ENCODE results near the gene MTHFD2. TPM values are rescaled to one million over a fixed set of nuclear protein-coding genes. Genes with fewer than 3 reads are reported as not detected.
"Not testable (repeated sequence)": the region's sequence is repeated elsewhere in the genome, so short reads cannot be mapped to it uniquely, and the experiment has no call there.

Gene MTHFD2
- polyA plus RNA-seq, 3 donors: 24.1 to 39.4 (median 38.5) TPM

GRCh38 chr2:74212702-74213410 is 14.4 kb downstream of the MTHFD2 start:
- intact Hi-C loops (cut with micrococcal nuclease): loop anchor here in 1 of 2 donors (10.0 kb wide), 1 partner anchor 68 kb away; the partner anchor contains the start of gene BOLA3
- Histone ChIP-seq H3K4me3 (replicated peaks in 1 of 3; ENCODE audit: low read depth in 2 of 3, low read length in 3 of 3) (no peak overlapping the region), H3K27ac (ENCODE audit: low read depth in 1 of 2, low read length in 2 of 2) (no peak overlapping the region), H3K27me3 (ENCODE audit: control insufficient read depth in 2 of 2, insufficient read depth in 2 of 2, low read length in 2 of 2) (no peaks in the 10 kb centered on the region), H2AFZ (ENCODE audit: insufficient read depth, low read depth, low read length, poor library complexity, severe bottlenecking) (no peak overlapping the region), H3K79me2 (ENCODE audit: insufficient read depth, low read length) (peaks cover 6% of the 10 kb centered on the region), H3K4me2 (replicated peaks; ENCODE audit: extremely low read depth, low read length, poor library complexity, severe bottlenecking) (no peak overlapping the region), H4K20me1 (ENCODE audit: insufficient read depth, low read length) (peaks cover 5% of the 10 kb centered on the region), H3K36me3 (replicated peaks in 1 of 2; ENCODE audit: control insufficient read depth in 1 of 2, insufficient read depth in 2 of 2, low read length in 2 of 2) (peaks cover 83 to 99% of the 10 kb centered on the region in 2 donors), H3K4me1 (ENCODE audit: control insufficient read depth in 1 of 2, insufficient read depth in 2 of 2, low read length in 2 of 2) (no peaks in the 10 kb centered on the region), H3K9me3 (replicated peaks in 1 of 2; ENCODE audit: control insufficient read depth in 1 of 2, insufficient read depth in 1 of 2, low read length in 2 of 2) (no peaks in the 10 kb centered on the region), H3K9ac (ENCODE audit: insufficient read depth, low read length, poor library complexity, severe bottlenecking) (no peak overlapping the region)
- Mint-ChIP-seq H3K27ac (peak overlapping the region in 3 of 7 donors; percentile 18 to 61 (median 42)), H3K9me3 (no peaks in the 10 kb centered on the region), H3K4me3 (no peak overlapping the region), H3K4me1 (no peaks in the 10 kb centered on the region), H3K27me3 (ENCODE audit: low read depth in 3 of 3) (no peaks in the 10 kb centered on the region), H3K36me3 (peaks cover 71 to 96% of the 10 kb centered on the region in 2 donors)
- DNase-seq: no peak
- WGBS (ENCODE audit: insufficient coverage): 92% methylated on average over 2 of the region's 3 CpGs
- TF ChIP-seq CTCF (IDR thresholded peaks at IDR 0.05): no peak

- H3K27ac Mint-ChIP-seq: not testable (repeated sequence)
- WGBS (ENCODE audit: insufficient coverage): 100% methylated on average over 3 of the region's 6 CpGs
These were observed 17.4 kb downstream of the MTHFD2 start for GRCh38 chr2:74215771-74216170.

More at GRCh38 chr2:74215771-74216170, 17.4 kb downstream of the MTHFD2 start:
- H4K20me1 ChIP-seq (ENCODE audit: insufficient read depth, low read length); H3K4me2 ChIP-seq (replicated peaks; ENCODE audit: extremely low read depth, low read length, poor library complexity, severe bottlenecking); H3K4me1 Mint-ChIP-seq; H3K27me3 Mint-ChIP-seq (ENCODE audit: low read depth in 3 of 3); H3K27ac ChIP-seq (ENCODE audit: low read depth in 1 of 2, low read length in 2 of 2); H3K27me3 ChIP-seq (ENCODE audit: control insufficient read depth in 2 of 2, insufficient read depth in 2 of 2, low read length in 2 of 2); H3K9me3 ChIP-seq (replicated peaks in 1 of 2; ENCODE audit: control insufficient read depth in 1 of 2, insufficient read depth in 1 of 2, low read length in 2 of 2); H3K79me2 ChIP-seq (ENCODE audit: insufficient read depth, low read length); H3K9me3 Mint-ChIP-seq; H3K9ac ChIP-seq (ENCODE audit: insufficient read depth, low read length, poor library complexity, severe bottlenecking); H3K4me1 ChIP-seq (ENCODE audit: control insufficient read depth in 1 of 2, insufficient read depth in 2 of 2, low read length in 2 of 2); H3K4me3 Mint-ChIP-seq; H3K4me3 ChIP-seq (replicated peaks in 1 of 3; ENCODE audit: low read depth in 2 of 3, low read length in 3 of 3); H2AFZ ChIP-seq (ENCODE audit: insufficient read depth, low read depth, low read length, poor library complexity, severe bottlenecking); DNase-seq: not testable (repeated sequence)
- H3K36me3 ChIP-seq (replicated peaks in 1 of 2; ENCODE audit: control insufficient read depth in 1 of 2, insufficient read depth in 2 of 2, low read length in 2 of 2): peaks cover 64 to 93% of the 10 kb centered on the region in 2 donors
- H3K36me3 Mint-ChIP-seq: peaks cover 60 to 90% of the 10 kb centered on the region in 2 donors
- intact Hi-C loops (cut with micrococcal nuclease): loop anchor here in 1 of 2 donors (10.0 kb wide), 1 partner anchor 71 kb away; the partner anchor contains the start of gene BOLA3
